Measurements from ENCODE around the gene HSPBP1. TPM values are rescaled to one million over a fixed set of nuclear protein-coding genes. Genes with fewer than 3 reads are reported as not detected.

Gene HSPBP1
- total and polyA plus RNA-seq, 9 of the 15 experiments (the other 6 are each of a cell fraction or from before 2014, with no cell fraction given), result 0.83 to 81.3 (median 21.8) TPM

DNA sequence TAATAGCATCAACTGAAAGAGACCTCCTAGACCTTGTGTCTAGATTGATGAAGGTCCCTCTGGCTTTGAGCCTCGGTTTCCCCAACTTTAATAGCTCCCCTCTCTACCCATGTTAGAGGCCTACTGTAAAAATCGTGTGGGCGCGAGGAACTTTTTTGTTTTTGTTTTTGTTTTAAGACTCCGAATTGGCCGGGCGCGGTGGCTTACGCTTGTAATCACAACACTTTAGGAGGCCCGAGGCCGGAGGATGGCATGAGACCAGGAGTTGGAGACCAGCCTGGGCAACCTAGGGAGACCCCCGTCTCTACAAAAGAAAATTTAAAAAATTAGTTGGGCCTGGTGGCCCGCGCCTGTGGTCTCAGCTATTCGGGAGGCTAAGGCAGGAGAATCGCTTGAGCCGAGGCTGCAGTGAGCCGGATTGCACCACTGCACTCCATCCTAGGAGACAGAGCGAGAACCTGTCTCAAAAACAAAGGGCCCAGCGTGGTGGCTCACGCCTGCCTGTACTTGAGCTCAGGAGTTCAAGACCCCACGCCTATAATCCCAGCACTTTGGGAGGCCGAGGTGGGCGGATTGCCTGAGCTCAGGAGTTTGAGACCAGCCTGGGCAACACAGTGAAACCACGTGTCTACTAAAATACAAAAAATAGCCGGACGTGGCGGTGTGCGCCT, 20.2 kb downstream of the HSPBP1 start (continued):
- TF ChIP-seq MYBL2 (IDR thresholded peaks at IDR 0.05; ENCODE audit: low read depth) (no peak), MYBL2 (CRISPR knock-in tag; IDR thresholded peaks at IDR 0.05; ENCODE audit: borderline replicate concordance) (no peak), CBFA2T3 (IDR thresholded peaks at IDR 0.05) (no peak), ETV6 (IDR thresholded peaks at IDR 0.05; ENCODE audit: borderline replicate concordance in 1 of 2, low read depth in 2 of 2, low read length in 1 of 2) (no peak), ETV6 (CRISPR knock-in tag; IDR thresholded peaks at IDR 0.05; ENCODE audit: borderline replicate concordance) (no peak), SMAD3 (CRISPR knock-in tag; conservative IDR thresholded peaks at IDR 0.05) (no peak), THRAP3 (IDR thresholded peaks at IDR 0.05; ENCODE audit: borderline replicate concordance) (no peak), CSDE1 (IDR thresholded peaks at IDR 0.05) (0 out of 4 replicates have a peak, but pooled peaks of 1 of the 2 experiments have one; percentile 23), KAT7 (CRISPR knock-in tag; IDR thresholded peaks at IDR 0.05; ENCODE audit: borderline replicate concordance) (no peak)
- TF ChIP-seq, protein P1, sequence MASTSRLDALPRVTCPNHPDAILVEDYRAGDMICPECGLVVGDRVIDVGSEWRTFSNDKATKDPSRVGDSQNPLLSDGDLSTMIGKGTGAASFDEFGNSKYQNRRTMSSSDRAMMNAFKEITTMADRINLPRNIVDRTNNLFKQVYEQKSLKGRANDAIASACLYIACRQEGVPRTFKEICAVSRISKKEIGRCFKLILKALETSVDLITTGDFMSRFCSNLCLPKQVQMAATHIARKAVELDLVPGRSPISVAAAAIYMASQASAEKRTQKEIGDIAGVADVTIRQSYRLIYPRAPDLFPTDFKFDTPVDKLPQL (IDR thresholded peaks at IDR 0.05; ENCODE audit: extremely low read depth, insufficient read length), result no peak
- TF ChIP-seq, protein P2, sequence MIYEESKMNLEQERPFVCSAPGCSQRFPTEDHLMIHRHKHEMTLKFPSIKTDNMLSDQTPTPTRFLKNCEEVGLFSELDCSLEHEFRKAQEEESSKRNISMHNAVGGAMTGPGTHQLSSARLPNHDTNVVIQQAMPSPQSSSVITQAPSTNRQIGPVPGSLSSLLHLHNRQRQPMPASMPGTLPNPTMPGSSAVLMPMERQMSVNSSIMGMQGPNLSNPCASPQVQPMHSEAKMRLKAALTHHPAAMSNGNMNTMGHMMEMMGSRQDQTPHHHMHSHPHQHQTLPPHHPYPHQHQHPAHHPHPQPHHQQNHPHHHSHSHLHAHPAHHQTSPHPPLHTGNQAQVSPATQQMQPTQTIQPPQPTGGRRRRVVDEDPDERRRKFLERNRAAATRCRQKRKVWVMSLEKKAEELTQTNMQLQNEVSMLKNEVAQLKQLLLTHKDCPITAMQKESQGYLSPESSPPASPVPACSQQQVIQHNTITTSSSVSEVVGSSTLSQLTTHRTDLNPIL (CRISPR knock-in tag; IDR thresholded peaks at IDR 0.05), result no peak
- TF ChIP-seq, protein P3, sequence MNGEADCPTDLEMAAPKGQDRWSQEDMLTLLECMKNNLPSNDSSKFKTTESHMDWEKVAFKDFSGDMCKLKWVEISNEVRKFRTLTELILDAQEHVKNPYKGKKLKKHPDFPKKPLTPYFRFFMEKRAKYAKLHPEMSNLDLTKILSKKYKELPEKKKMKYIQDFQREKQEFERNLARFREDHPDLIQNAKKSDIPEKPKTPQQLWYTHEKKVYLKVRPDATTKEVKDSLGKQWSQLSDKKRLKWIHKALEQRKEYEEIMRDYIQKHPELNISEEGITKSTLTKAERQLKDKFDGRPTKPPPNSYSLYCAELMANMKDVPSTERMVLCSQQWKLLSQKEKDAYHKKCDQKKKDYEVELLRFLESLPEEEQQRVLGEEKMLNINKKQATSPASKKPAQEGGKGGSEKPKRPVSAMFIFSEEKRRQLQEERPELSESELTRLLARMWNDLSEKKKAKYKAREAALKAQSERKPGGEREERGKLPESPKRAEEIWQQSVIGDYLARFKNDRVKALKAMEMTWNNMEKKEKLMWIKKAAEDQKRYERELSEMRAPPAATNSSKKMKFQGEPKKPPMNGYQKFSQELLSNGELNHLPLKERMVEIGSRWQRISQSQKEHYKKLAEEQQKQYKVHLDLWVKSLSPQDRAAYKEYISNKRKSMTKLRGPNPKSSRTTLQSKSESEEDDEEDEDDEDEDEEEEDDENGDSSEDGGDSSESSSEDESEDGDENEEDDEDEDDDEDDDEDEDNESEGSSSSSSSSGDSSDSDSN (IDR thresholded peaks at IDR 0.05; ENCODE audit: borderline replicate concordance in 1 of 2, low read depth in 2 of 2, low read length in 2 of 2), result 0 out of 4 replicates have a peak, but pooled peaks of 1 of the 2 experiments have one; percentile 15
